Gastroesophageal sphincter (tissue), 3 donors: ENCODE results near the gene PKP3.
A peak's percentile ranks its signal among the peaks of the same experiment; 100 is the strongest.

Source experiments
- POLR2A ChIP-seq, 2 donors: fragments of 450-650 bp; IDR thresholded peaks; one replicate each; pipeline ENCODE4 v1.6.1; 2017; ENCODE audit warnings: antibody characterized with exemption in 2 of 2, mild to moderate bottlenecking in 2 of 2, moderate library complexity in 1 of 2
- POLR2AphosphoS5 ChIP-seq: sonication (generic); formaldehyde crosslinking; IDR thresholded peaks from one replicate; pipeline ENCODE4 v1.6.1; 2017; ENCODE audit warnings: antibody characterized with exemption
- TF ChIP-seq, protein P1 (sequence below), 4 experiments: fragments of 200-600 bp in 2 of 4; fragments of 450-650 bp in 2 of 4; sonication (generic) in 1 of 4; IDR thresholded peaks; one replicate each; pipeline ENCODE4 v1.5.1; 2017 to 2019; ENCODE audit warnings: antibody characterized with exemption in 4 of 4, mild to moderate bottlenecking in 2 of 4, moderate library complexity in 2 of 4

DNA sequence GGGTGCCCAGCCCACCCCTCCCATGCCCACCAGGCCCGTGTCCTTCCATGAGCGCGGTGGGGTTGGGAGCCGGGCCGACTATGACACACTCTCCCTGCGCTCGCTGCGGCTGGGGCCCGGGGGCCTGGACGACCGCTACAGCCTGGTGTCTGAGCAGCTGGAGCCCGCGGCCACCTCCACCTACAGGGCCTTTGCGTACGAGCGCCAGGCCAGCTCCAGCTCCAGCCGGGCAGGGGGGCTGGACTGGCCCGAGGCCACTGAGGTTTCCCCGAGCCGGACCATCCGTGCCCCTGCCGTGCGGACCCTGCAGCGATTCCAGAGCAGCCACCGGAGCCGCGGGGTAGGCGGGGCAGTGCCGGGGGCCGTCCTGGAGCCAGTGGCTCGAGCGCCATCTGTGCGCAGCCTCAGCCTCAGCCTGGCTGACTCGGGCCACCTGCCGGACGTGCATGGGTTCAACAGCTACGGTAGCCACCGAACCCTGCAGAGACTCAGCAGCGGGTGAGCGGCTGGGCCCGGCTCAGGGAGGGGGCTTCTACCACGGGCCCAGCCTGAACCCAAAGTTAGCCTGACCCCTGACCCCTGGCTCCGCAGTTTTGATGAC lies 3.0 kb downstream of the PKP3 start:
- TF ChIP-seq, protein P1, sequence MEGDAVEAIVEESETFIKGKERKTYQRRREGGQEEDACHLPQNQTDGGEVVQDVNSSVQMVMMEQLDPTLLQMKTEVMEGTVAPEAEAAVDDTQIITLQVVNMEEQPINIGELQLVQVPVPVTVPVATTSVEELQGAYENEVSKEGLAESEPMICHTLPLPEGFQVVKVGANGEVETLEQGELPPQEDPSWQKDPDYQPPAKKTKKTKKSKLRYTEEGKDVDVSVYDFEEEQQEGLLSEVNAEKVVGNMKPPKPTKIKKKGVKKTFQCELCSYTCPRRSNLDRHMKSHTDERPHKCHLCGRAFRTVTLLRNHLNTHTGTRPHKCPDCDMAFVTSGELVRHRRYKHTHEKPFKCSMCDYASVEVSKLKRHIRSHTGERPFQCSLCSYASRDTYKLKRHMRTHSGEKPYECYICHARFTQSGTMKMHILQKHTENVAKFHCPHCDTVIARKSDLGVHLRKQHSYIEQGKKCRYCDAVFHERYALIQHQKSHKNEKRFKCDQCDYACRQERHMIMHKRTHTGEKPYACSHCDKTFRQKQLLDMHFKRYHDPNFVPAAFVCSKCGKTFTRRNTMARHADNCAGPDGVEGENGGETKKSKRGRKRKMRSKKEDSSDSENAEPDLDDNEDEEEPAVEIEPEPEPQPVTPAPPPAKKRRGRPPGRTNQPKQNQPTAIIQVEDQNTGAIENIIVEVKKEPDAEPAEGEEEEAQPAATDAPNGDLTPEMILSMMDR (IDR thresholded peaks at IDR 0.05) = peak in 3 of 4 experiments; percentile 50 to 77 (median 73)
- no peak for TF ChIP-seq POLR2A (IDR thresholded peaks at IDR 0.05)
- TF ChIP-seq POLR2AphosphoS5 = no peak
